OCI-LY7 (cell line): Measurements from ENCODE around the gene OLAH. TPM values are rescaled to one million over a fixed set of nuclear protein-coding genes. Genes with fewer than 3 reads are reported as not detected.

Experiments
- BruUV-seq: library from RNA; stranded (reverse); fragments of 400-500 nt; replicated peaks from 2 replicates; lab custom pipeline; 2021; lab: Mats Ljungman, UMichigan
- CTCF ChIA-PET: fragments of 300-600 bp; sonication (Branson Sonifier 250); formaldehyde crosslinking; loops from one replicate; lab custom pipeline; 2022; ENCODE audit warnings: antibody characterized with exemption; ENCODE audit not compliant: unreplicated experiment; lab: Charles Lee
- POLR2A ChIA-PET: fragments of 300-600 bp; sonication (Branson Sonifier 250); formaldehyde crosslinking; loops from one replicate; lab custom pipeline; 2022; ENCODE audit warnings: antibody characterized with exemption; lab: Charles Lee
- DNase-seq: peaks from one replicate; pipeline ENCODE4 v3.0.0-alpha.2; 2015; ENCODE audit warnings: low spot score
- H2AFZ ChIP-seq: fragments of 200-600 bp; sonication (generic), shearing (Covaris generic); 2 replicates; pipeline ENCODE4 v1.6.1; 2014; ENCODE audit warnings: mild to moderate bottlenecking, antibody characterized with exemption, low read length, moderate library complexity
- H3K27ac ChIP-seq: fragments of 200-600 bp; sonication (generic); 2 replicates; pipeline ENCODE4 v1.5.1; 2014; ENCODE audit warnings: mixed run types, low read depth, mild to moderate bottlenecking, moderate library complexity, low read length, inconsistent platforms; ENCODE audit not compliant: poor library complexity, severe bottlenecking
- H3K36me3 ChIP-seq: fragments of 200-600 bp; sonication (generic); 2 replicates; pipeline ENCODE4 v1.6.1; 2014; ENCODE audit warnings: mild to moderate bottlenecking, antibody characterized with exemption, low read length, moderate library complexity, mixed read lengths; ENCODE audit not compliant: insufficient read depth
- H3K4me1 ChIP-seq: fragments of 200-600 bp; sonication (generic); 2 replicates; pipeline ENCODE4 v1.5.1; 2014; ENCODE audit warnings: mild to moderate bottlenecking, low read length; ENCODE audit not compliant: insufficient read depth, poor library complexity, severe bottlenecking
- H3K4me2 ChIP-seq: fragments of 200-600 bp; sonication (generic); 2 replicates; pipeline ENCODE4 v1.6.1; 2014; ENCODE audit warnings: mild to moderate bottlenecking, low read length
- H3K4me3 ChIP-seq: fragments of 200-600 bp; sonication (generic); 2 replicates; pipeline ENCODE4 v1.5.1; 2014; ENCODE audit warnings: mild to moderate bottlenecking, low read depth, low read length; ENCODE audit not compliant: poor library complexity, severe bottlenecking
- H3K79me2 ChIP-seq: fragments of 200-600 bp; sonication (generic); 2 replicates; pipeline ENCODE4 v1.6.1; 2016; ENCODE audit warnings: low read depth, mild to moderate bottlenecking, low read length, moderate library complexity, mixed read lengths; ENCODE audit not compliant: insufficient read depth
- H3K9me2 ChIP-seq: fragments of 200-600 bp; sonication (generic); 2 replicates; pipeline ENCODE4 v1.6.1; 2016; ENCODE audit warnings: mild to moderate bottlenecking, low read length, mixed read lengths; ENCODE audit not compliant: insufficient read depth
- H3K9me3 ChIP-seq: fragments of 200-600 bp; sonication (generic); 2 replicates; pipeline ENCODE4 v1.6.1; 2014; ENCODE audit warnings: mild to moderate bottlenecking, mixed run types, low read length, mixed read lengths
- H4K20me1 ChIP-seq: fragments of 200-600 bp; sonication (generic); 2 replicates; pipeline ENCODE4 v1.6.1; 2014; ENCODE audit warnings: mild to moderate bottlenecking, antibody characterized with exemption, low read length, moderate library complexity, mixed read lengths; ENCODE audit not compliant: insufficient read depth
- EZH2phosphoT487 ChIP-seq: fragments of 200-600 bp; sonication (generic); IDR thresholded peaks from 2 replicates; pipeline ENCODE4 v1.6.1; 2018; ENCODE audit warnings: low read depth, borderline replicate concordance, mild to moderate bottlenecking, mixed run types, antibody characterized with exemption, low read length, moderate library complexity, mixed read lengths
- intact Hi-C: fragments of 100-400 bp; cut with micrococcal nuclease; formaldehyde crosslinking; loops from one replicate; pipeline ENCODE4 v1.10.0; 2022; ENCODE audit not compliant: unreplicated experiment
- total RNA-seq, 2 experiments: library from RNA; depleted of rRNA in 1 of 2; stranded (reverse); fragments of >200 nt in 1 of 2; shearing (Covaris generic) in 1 of 2; gene quantifications; 2 replicates each; pipeline ENCODE4 v1.2.3, GENCODE V29; 2014 to 2022
- TF ChIP-seq, protein P1 (sequence below): fragments of 200-600 bp; sonication (generic); conservative IDR thresholded peaks from 2 replicates; pipeline ENCODE4 v1.5.1; 2014; ENCODE audit warnings: mild to moderate bottlenecking, antibody characterized with exemption, low read length, moderate library complexity, mixed read lengths

Gene OLAH
- total RNA-seq, 2 experiments from 2014 or later, result not detected

DNA sequence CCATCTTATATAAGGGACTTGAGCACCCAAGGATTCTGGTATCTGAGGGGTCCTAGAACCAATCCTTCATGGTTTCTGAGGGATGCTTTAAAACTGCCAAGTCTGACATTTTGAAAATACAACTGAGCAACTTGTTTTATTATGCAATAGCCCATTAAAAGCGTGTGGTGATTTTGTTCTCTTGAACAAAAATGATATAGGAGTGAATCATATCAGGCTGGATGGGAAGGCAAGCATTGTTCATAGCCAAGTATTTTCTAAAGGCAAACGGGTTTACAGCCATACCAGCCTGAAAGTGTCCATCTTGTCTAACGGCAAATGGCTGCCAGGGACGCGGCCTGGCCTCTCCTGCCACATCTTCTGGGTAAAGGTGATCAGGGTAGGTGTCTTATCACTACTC, 76.8 kb downstream of the OLAH start:
- no peak for DNase-seq
- Histone ChIP-seq H3K9me3 (no peaks in the 10 kb centered on the region), H3K36me3 (no peaks in the 10 kb centered on the region), H3K27ac (no peak overlapping the region), H3K4me3 (no peak overlapping the region), H3K79me2 (no peaks in the 10 kb centered on the region), H3K4me1 (no peaks in the 10 kb centered on the region), H3K4me2 (no peak overlapping the region), H4K20me1 (no peaks in the 10 kb centered on the region), H3K9me2 (no peaks in the 10 kb centered on the region), H2AFZ (no peak overlapping the region)
- BruUV-seq, result no TSS peak
- ChIA-PET CTCF (no interaction called here), POLR2A (no interaction called here)
- intact Hi-C loops, result no loop called here
- TF ChIP-seq, protein P1, sequence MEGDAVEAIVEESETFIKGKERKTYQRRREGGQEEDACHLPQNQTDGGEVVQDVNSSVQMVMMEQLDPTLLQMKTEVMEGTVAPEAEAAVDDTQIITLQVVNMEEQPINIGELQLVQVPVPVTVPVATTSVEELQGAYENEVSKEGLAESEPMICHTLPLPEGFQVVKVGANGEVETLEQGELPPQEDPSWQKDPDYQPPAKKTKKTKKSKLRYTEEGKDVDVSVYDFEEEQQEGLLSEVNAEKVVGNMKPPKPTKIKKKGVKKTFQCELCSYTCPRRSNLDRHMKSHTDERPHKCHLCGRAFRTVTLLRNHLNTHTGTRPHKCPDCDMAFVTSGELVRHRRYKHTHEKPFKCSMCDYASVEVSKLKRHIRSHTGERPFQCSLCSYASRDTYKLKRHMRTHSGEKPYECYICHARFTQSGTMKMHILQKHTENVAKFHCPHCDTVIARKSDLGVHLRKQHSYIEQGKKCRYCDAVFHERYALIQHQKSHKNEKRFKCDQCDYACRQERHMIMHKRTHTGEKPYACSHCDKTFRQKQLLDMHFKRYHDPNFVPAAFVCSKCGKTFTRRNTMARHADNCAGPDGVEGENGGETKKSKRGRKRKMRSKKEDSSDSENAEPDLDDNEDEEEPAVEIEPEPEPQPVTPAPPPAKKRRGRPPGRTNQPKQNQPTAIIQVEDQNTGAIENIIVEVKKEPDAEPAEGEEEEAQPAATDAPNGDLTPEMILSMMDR, result no peak

DNA sequence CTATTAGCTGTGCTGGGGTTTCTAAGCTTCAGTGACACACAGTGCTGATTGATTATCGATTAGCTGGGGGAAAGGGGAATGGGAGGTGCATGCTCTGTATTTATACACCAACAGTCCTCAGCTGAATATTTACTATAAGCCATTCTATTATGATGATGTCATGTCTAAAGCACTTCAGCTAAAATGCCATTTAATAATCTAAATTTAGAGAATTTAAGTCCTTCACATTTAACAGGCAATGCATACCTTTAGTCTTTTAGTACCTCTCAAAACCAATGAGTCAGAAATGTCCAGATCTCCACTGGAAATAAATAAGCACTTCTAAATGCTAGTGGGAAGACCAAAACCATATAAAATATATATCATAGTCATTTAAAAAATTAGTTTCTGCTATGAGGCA, 78.0 kb downstream of the OLAH start:
- Histone ChIP-seq H3K4me1 (no peaks in the 10 kb centered on the region), H3K9me2 (no peaks in the 10 kb centered on the region), H3K9me3 (no peaks in the 10 kb centered on the region), H4K20me1 (no peaks in the 10 kb centered on the region), H3K27ac (no peak overlapping the region), H3K4me3 (no peak overlapping the region), H3K36me3 (no peaks in the 10 kb centered on the region), H2AFZ (no peak overlapping the region), H3K4me2 (no peak overlapping the region), H3K79me2 (no peaks in the 10 kb centered on the region)
- TF ChIP-seq EZH2phosphoT487, result no peak
- TF ChIP-seq, protein P1, result no peak
- intact Hi-C loops, result no loop called here
- no peak for DNase-seq
- ChIA-PET CTCF (no interaction called here), POLR2A (interaction anchor here (0.6 to 1.6 kb wide), 3 partner anchors 12 to 70 kb away, joined by 3 to 4 read pairs (median 3); no protein-coding TSS in a partner anchor)
- no TSS peak for BruUV-seq

DNA sequence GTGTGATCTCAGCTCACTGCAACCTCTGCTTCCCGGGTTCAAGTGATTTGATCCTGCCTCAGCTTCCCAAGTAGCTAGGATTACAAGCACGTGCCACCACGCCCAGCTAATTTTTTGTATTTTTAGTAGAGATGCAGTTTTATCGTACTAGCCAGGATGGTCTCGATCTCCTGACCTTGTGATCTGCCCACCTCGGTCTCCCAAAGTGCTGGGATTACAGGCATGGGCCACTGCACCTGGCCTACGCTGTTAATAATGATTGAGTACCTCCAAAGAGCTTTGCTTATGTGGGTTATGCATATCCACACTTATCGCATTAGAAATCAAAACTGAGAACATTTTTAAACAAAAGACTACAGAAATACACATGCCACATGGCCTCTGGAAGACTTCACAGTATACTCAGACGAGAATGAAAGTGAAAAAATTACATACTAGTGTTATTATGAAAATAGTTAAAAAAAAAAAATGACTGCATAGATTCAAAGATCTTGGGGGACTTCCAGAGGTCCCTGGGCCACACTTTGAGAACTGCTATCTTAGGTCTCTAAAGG, 78.8 kb downstream of the OLAH start:
- Histone ChIP-seq H3K4me2 (no peak overlapping the region), H3K27ac (no peak overlapping the region)
- POLR2A ChIA-PET, result interaction anchor here (0.6 to 1.6 kb wide), 3 partner anchors 11 to 69 kb away, joined by 3 to 4 read pairs (median 3); no protein-coding TSS in a partner anchor

More for the DNA sequence above, 78.8 kb downstream of the OLAH start:
- Histone ChIP-seq H3K4me3 (no peak overlapping the region), H3K9me3 (no peaks in the 10 kb centered on the region), H2AFZ (no peak overlapping the region), H3K36me3 (no peaks in the 10 kb centered on the region), H3K79me2 (no peaks in the 10 kb centered on the region), H4K20me1 (no peaks in the 10 kb centered on the region), H3K9me2 (no peaks in the 10 kb centered on the region), H3K4me1 (no peaks in the 10 kb centered on the region)
- intact Hi-C loops, result no loop called here
- CTCF ChIA-PET, result no interaction called here
- DNase-seq, result no peak
- TF ChIP-seq EZH2phosphoT487, result no peak
- TF ChIP-seq, protein P1, result no peak
- no TSS peak for BruUV-seq

Other genes with a start within 250 kb of the OLAH start
- gene CDNF, start 205.9 kb upstream of the OLAH start, total RNA-seq (2014; rRNA removed; shearing (Covaris generic)), result 0.72 and 3.2 TPM in 2 replicates
- gene CDNF, start 205.9 kb upstream of the OLAH start, total RNA-seq (2022), result 3.6 and 3.7 TPM in 2 replicates
- gene HSPA14, start 205.6 kb upstream of the OLAH start, total RNA-seq (2014; rRNA removed; shearing (Covaris generic)), result 21.8 and 29.4 TPM in 2 replicates
- gene HSPA14, start 205.6 kb upstream of the OLAH start, total RNA-seq (2022), result 28.2 and 30.9 TPM in 2 replicates
- 22.2 and 26.5 TPM in 2 replicates for gene MSANTD7, start 205.6 kb upstream of the OLAH start, total RNA-seq (2014; rRNA removed; shearing (Covaris generic))
- gene MSANTD7, start 205.6 kb upstream of the OLAH start, total RNA-seq (2022), result 23.5 and 29.5 TPM in 2 replicates
- gene SUV39H2, start 165.1 kb upstream of the OLAH start, total RNA-seq (2014; rRNA removed; shearing (Covaris generic)), result 31.5 and 43.4 TPM in 2 replicates
- 58.0 and 58.2 TPM in 2 replicates for gene SUV39H2, start 165.1 kb upstream of the OLAH start, total RNA-seq (2022)
- 45.3 and 81.3 TPM in 2 replicates for gene DCLRE1C, start 89.8 kb upstream of the OLAH start, total RNA-seq (2014; rRNA removed; shearing (Covaris generic))
- gene DCLRE1C, start 89.8 kb upstream of the OLAH start, total RNA-seq (2022), result 50.2 and 53.2 TPM in 2 replicates
- 1.1 and 2.5 TPM in 2 replicates for gene MEIG1, start 84.6 kb upstream of the OLAH start, total RNA-seq (2014; rRNA removed; shearing (Covaris generic))
- gene MEIG1, start 84.6 kb upstream of the OLAH start, total RNA-seq (2022), result 1.7 and 2.7 TPM in 2 replicates
- gene ACBD7, start 44.8 kb downstream of the OLAH start, total RNA-seq (2014; rRNA removed; shearing (Covaris generic)), result 26.1 and 26.9 TPM in 2 replicates
- gene ACBD7, start 44.8 kb downstream of the OLAH start, total RNA-seq (2022), result 15.0 and 19.4 TPM in 2 replicates
- 13.2 and 15.1 TPM in 2 replicates for gene RPP38, start 53.4 kb downstream of the OLAH start, total RNA-seq (2014; rRNA removed; shearing (Covaris generic))
- 21.6 and 22.1 TPM in 2 replicates for gene RPP38, start 53.4 kb downstream of the OLAH start, total RNA-seq (2022)
- gene NMT2, start 124.8 kb downstream of the OLAH start, total RNA-seq (2014; rRNA removed; shearing (Covaris generic)), result 0.10 and 0.82 TPM in 2 replicates
- gene NMT2, start 124.8 kb downstream of the OLAH start, total RNA-seq (2022), result 0.72 and 1.0 TPM in 2 replicates